ENCODE results near the gene SPCS2. TPM values are rescaled to one million over a fixed set of nuclear protein-coding genes. Genes with fewer than 3 reads are reported as not detected.

SPCS2 gene
- total and polyA plus RNA-seq, 2 of the 8 experiments (the other 6 are each of a cell fraction or from before 2014, with no cell fraction given) = 92.7 to 161 TPM

- WGBS, 2 experiments (ENCODE audit: extremely low coverage in 1 of 2, insufficient coverage in 1 of 2, insufficient read length in 1 of 2, insufficient replicate concordance in 2 of 2, low coverage in 1 of 2, low lambda C conversion rate in 2 of 2, missing lambda C conversion rate in 1 of 2) = 75% methylated on average over 1 of the region's 1 CpG; no CpG with 5 or more reads in 1 of the 2 experiments
- Histone ChIP-seq H3K27ac (ENCODE audit: low read depth, low read length) (no peak overlapping the region), H3K9ac (replicated peaks in 1 of 4; ENCODE audit: extremely low read depth in 1 of 4, low read depth in 3 of 4, low read length in 3 of 4) (no peak overlapping the region)
- TF ChIP-seq MAX (IDR thresholded peaks at IDR 0.05) (no peak), POLR2A (IDR thresholded peaks at IDR 0.05; ENCODE audit: control extremely low read depth in 1 of 2, low read depth in 2 of 2, low read length in 2 of 2) (no peak), ZNF274 (IDR thresholded peaks at IDR 0.05; ENCODE audit: borderline replicate concordance, extremely low read depth, low read length) (no peak), CHD2 (IDR thresholded peaks at IDR 0.05; ENCODE audit: low read length) (no peak), HDAC6 (IDR thresholded peaks at IDR 0.05; ENCODE audit: low read depth, low read length) (no peak), TAF7 (optimal IDR thresholded peaks at IDR 0.05; ENCODE audit: borderline replicate concordance, low read depth, low read length) (no peak), KDM4A (IDR thresholded peaks at IDR 0.05; ENCODE audit: low read depth, low read length, severe bottlenecking) (no peak), BCL11A (IDR thresholded peaks at IDR 0.05; ENCODE audit: low read depth in 2 of 2, low read length in 2 of 2) (no peak), SRF (IDR thresholded peaks at IDR 0.05; ENCODE audit: low read depth, low read length) (no peak), YY1 (IDR thresholded peaks at IDR 0.05; ENCODE audit: low read depth, low read length) (no peak)
Measured at GRCh38 chr11:74981888-74982287, 32.8 kb downstream of the SPCS2 start.

More at GRCh38 chr11:74981888-74982287, 32.8 kb downstream of the SPCS2 start:
- H2AK5ac ChIP-seq (ENCODE audit: low read depth, low read length) = no peak overlapping the region
- H3K4me1 ChIP-seq (replicated peaks in 1 of 4; ENCODE audit: control insufficient read depth in 3 of 4, insufficient read depth in 4 of 4, low read length in 3 of 4) = no peaks in the 10 kb centered on the region
- H3K9me3 ChIP-seq (ENCODE audit: insufficient read depth in 2 of 2, low read depth in 1 of 2, low read length in 1 of 2) = no peaks in the 10 kb centered on the region
- H4K5ac ChIP-seq (ENCODE audit: insufficient read length, low read depth, low read length) = no peak overlapping the region
- H3K36me3 ChIP-seq (ENCODE audit: control insufficient read depth in 2 of 4, insufficient read depth in 4 of 4, low read length in 3 of 4) = peaks cover 4 to 13% (median 8%) of the 10 kb centered on the region in 4 experiments; a peak in 6 of 8 replicates
- H2BK120ac ChIP-seq (replicated peaks; ENCODE audit: low read depth, low read length) = no peak overlapping the region
- H2BK5ac ChIP-seq (ENCODE audit: low read depth, low read length) = no peak overlapping the region
- H3K4me3 ChIP-seq (ENCODE audit: extremely low read depth in 1 of 4, insufficient read depth in 2 of 4, low read depth in 3 of 4, low read length in 4 of 4) = no peak overlapping the region
- DNase-seq (ENCODE audit: low read depth in 1 of 2, low spot score in 2 of 2) (no peak), FAIRE-seq (no peak)
- no peak overlapping the region for H3K18ac ChIP-seq (ENCODE audit: extremely low read depth, low read length)
- no peak overlapping the region for H4K91ac ChIP-seq (replicated peaks; ENCODE audit: insufficient read length, low read length)
- H3K4me2 ChIP-seq (ENCODE audit: insufficient read depth in 1 of 2, low read depth in 2 of 2, low read length in 2 of 2) = no peak overlapping the region
- CTCF ChIA-PET (ENCODE audit: partially characterized antibody) = interaction anchor here (0.9 to 1.4 kb wide), 4 partner anchors 9 to 45 kb away, joined by 3 to 4 read pairs (median 4); no protein-coding TSS in a partner anchor
- POLR2A ChIA-PET (ENCODE audit: partially characterized antibody) = interaction anchor here (0.7 to 1.3 kb wide), 2 partner anchors 11 to 13 kb away, joined by 3 read pairs; no protein-coding TSS in a partner anchor
- H3K56ac ChIP-seq (replicated peaks; ENCODE audit: insufficient read length, low read depth, low read length) = no peak overlapping the region
- no peaks in the 10 kb centered on the region for H3K23me2 ChIP-seq (ENCODE audit: low read depth, low read length)
- H3K23ac ChIP-seq (ENCODE audit: insufficient read length) = no peak overlapping the region
- no peak overlapping the region for H3K14ac ChIP-seq (ENCODE audit: insufficient read length)
- no peak overlapping the region for H3K4ac ChIP-seq (replicated peaks; ENCODE audit: insufficient read length, low read depth, low read length)
- H3K27me3 ChIP-seq (replicated peaks in 1 of 4; ENCODE audit: control insufficient read depth in 3 of 4, extremely low read depth in 1 of 4, insufficient read depth in 3 of 4, low read length in 3 of 4) = no peaks in the 10 kb centered on the region
- H2BK15ac ChIP-seq (ENCODE audit: low read length) = no peak overlapping the region
- no peak overlapping the region for H4K8ac ChIP-seq (ENCODE audit: extremely low read depth, insufficient read depth, low read length)
- no peak overlapping the region for H2BK20ac ChIP-seq (ENCODE audit: low read length)
- H4K20me1 ChIP-seq (replicated peaks in 1 of 2; ENCODE audit: control insufficient read depth in 1 of 2, insufficient read depth in 2 of 2, low read length in 2 of 2) = no peaks in the 10 kb centered on the region
- no peak overlapping the region for H2AFZ ChIP-seq (ENCODE audit: low read length)
- H2BK12ac ChIP-seq (ENCODE audit: low read depth, low read length) = no peak overlapping the region
- H3K79me1 ChIP-seq (ENCODE audit: low read depth, low read length) = no peaks in the 10 kb centered on the region; the same call in 1 of the 2 replicates
- no peaks in the 10 kb centered on the region for H3K79me2 ChIP-seq (ENCODE audit: control insufficient read depth in 1 of 2, insufficient read depth in 2 of 2, low read length in 2 of 2)

All from H1 (cell line).